Measurements from ENCODE around the gene SNX21.

DNA sequence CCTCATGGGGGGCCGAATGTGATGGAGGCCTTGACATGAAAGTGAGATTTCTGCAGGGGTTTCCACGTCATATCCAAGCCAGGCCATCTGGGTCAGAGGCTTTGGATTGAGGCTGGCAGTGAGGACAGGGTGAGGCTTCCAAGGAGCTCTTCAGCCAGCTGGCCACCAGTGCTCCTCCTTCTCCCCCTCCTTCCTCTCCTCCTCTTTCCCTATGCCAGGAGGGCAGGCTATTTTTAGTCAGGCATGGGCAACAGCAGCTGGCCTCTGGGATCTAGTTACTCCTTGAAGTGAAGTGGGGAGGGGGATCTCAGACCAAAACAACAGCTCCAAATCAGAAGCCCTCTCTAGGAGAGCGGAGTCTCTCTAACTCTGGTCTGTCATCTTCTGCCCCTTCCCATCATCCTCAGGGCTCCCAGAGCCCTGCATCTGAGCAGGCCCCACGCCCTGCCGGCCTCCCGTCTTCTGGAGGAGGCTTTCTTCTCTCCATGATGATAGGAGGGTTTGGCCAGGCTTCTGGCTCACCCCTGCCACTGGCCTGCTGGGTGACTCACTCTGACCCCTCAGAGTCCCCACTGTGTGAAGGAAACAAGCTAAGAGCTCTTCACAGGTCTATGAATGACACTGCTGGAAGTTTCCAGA, 7.1 kb upstream of the SNX21 start:
- TF ChIP-seq, protein P1, sequence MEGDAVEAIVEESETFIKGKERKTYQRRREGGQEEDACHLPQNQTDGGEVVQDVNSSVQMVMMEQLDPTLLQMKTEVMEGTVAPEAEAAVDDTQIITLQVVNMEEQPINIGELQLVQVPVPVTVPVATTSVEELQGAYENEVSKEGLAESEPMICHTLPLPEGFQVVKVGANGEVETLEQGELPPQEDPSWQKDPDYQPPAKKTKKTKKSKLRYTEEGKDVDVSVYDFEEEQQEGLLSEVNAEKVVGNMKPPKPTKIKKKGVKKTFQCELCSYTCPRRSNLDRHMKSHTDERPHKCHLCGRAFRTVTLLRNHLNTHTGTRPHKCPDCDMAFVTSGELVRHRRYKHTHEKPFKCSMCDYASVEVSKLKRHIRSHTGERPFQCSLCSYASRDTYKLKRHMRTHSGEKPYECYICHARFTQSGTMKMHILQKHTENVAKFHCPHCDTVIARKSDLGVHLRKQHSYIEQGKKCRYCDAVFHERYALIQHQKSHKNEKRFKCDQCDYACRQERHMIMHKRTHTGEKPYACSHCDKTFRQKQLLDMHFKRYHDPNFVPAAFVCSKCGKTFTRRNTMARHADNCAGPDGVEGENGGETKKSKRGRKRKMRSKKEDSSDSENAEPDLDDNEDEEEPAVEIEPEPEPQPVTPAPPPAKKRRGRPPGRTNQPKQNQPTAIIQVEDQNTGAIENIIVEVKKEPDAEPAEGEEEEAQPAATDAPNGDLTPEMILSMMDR (IDR thresholded peaks at IDR 0.05), result no peak
- TF ChIP-seq POLR2AphosphoS5 (IDR thresholded peaks at IDR 0.05), result peak in 1 of 2 donors; percentile 15
